Measurements from ENCODE around the gene PFKFB3.

- no peak for TF ChIP-seq RFX5 (IDR thresholded peaks at IDR 0.05; ENCODE audit: low read depth, low read length)
- TF ChIP-seq MXI1 (IDR thresholded peaks at IDR 0.05; ENCODE audit: borderline replicate concordance, low read depth, low read length), result no peak
- no peak for TF ChIP-seq POLR2A (IDR thresholded peaks at IDR 0.05; ENCODE audit: low read depth, low read length)
- no peak for TF ChIP-seq CTCF (conservative IDR thresholded peaks at IDR 0.05; ENCODE audit: low read depth, low read length)
- no peak for TF ChIP-seq RAD21 (IDR thresholded peaks at IDR 0.05; ENCODE audit: low read length)
- TF ChIP-seq FOS (IDR thresholded peaks at IDR 0.05; ENCODE audit: low read depth, low read length), result no peak
- no peak for TF ChIP-seq SMC3 (IDR thresholded peaks at IDR 0.05; ENCODE audit: low read depth, low read length)
- no peak for TF ChIP-seq BHLHE40 (IDR thresholded peaks at IDR 0.05; ENCODE audit: low read depth, low read length)
Measured at GRCh38 chr10:6272126-6272525, 69.4 kb downstream of the PFKFB3 start.
